Muscle layer of duodenum (tissue), 2 donors: ENCODE results near the gene USP46.

Experiments
- H3K27ac ChIP-seq: one replicate; pipeline ENCODE4 v1.7.0; 2013; ENCODE audit warnings: mild to moderate bottlenecking, low read length
- H3K27me3 ChIP-seq: one replicate; pipeline ENCODE4 v1.7.0; 2013; ENCODE audit warnings: low read depth, mild to moderate bottlenecking, control low read depth, low read length
- H3K36me3 ChIP-seq, 2 donors: one replicate each; pipeline ENCODE4 v1.7.0; 2013; ENCODE audit warnings: low read length in 2 of 2, control low read depth in 1 of 2, mild to moderate bottlenecking in 1 of 2; ENCODE audit not compliant: insufficient read depth in 2 of 2, control insufficient read depth in 1 of 2
- H3K4me1 ChIP-seq, 2 donors: one replicate each; pipeline ENCODE4 v1.7.0; 2013; ENCODE audit warnings: low read length in 2 of 2, mild to moderate bottlenecking in 2 of 2, control low read depth in 1 of 2, moderate library complexity in 1 of 2; ENCODE audit not compliant: insufficient read depth in 2 of 2, control insufficient read depth in 1 of 2
- H3K4me3 ChIP-seq, 2 donors: one replicate each; pipeline ENCODE4 v1.7.0; 2013; ENCODE audit warnings: low read length in 2 of 2, low read depth in 1 of 2, mild to moderate bottlenecking in 1 of 2
- H3K9me3 ChIP-seq, 2 donors: one replicate each; pipeline ENCODE4 v1.7.0; 2013; ENCODE audit warnings: low read length in 2 of 2, control low read depth in 1 of 2, mild to moderate bottlenecking in 1 of 2; ENCODE audit not compliant: control insufficient read depth in 1 of 2
- donor health status: healthy.

USP46 gene

DNA sequence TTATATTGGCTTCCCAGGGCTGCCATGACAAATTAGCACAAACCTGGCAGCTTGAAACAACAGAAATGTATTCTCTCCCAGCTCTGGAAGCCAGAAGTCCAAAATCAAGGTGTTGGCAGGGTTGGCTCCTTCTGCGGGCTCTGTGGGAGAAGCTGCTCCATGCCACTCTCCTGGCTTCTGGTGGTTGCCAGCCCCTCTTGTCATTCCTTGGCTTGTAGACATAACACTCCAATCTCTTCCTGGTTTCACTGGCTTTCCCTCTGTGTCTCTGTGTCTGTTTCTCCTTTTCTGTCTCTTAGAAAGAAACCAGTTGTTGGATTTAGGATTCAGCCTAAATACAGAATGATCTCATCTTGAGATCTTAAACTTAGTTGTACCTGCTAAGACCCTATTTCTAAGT lies 85.5 kb downstream of the USP46 start:
- Histone ChIP-seq H3K9me3 (no peaks in the 10 kb centered on the region), H3K27ac (no peak overlapping the region), H3K4me3 (no peak overlapping the region), H3K4me1 (peaks cover 0 to 5% of the 10 kb centered on the region in 2 donors), H3K27me3 (no peaks in the 10 kb centered on the region), H3K36me3 (no peaks in the 10 kb centered on the region)

DNA sequence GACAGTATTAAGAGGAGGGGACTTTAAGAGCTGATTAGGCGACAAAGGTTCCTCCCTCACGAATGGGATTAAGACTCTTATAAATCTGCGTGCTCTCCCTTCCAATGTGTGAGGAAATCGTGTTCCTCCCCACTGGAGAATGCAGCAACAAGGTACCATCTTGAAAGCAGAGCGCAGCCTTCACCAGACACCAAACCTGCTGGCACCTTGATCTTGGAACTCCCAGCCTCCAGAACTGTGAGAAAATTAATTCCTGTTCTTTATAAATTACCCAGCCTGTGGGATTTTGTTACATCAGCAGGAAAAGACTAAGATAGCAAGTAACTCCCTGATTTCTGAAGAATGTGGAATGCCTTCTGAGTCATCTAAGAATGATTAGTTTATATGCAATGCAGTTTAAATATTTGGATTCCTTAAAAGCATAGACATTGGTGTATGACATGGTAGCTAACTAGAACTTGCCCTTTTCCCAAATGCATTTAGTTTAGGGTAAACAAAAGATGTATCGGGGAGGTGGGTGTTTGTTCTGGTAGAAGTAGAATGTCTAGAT lies 86.1 kb downstream of the USP46 start:
- peaks cover 0 to 5% of the 10 kb centered on the region in 2 donors for H3K4me1 ChIP-seq
- H3K27ac ChIP-seq = no peak overlapping the region
- H3K36me3 ChIP-seq = no peaks in the 10 kb centered on the region
- H3K4me3 ChIP-seq = no peak overlapping the region
- H3K27me3 ChIP-seq = no peaks in the 10 kb centered on the region
- H3K9me3 ChIP-seq = no peaks in the 10 kb centered on the region

DNA sequence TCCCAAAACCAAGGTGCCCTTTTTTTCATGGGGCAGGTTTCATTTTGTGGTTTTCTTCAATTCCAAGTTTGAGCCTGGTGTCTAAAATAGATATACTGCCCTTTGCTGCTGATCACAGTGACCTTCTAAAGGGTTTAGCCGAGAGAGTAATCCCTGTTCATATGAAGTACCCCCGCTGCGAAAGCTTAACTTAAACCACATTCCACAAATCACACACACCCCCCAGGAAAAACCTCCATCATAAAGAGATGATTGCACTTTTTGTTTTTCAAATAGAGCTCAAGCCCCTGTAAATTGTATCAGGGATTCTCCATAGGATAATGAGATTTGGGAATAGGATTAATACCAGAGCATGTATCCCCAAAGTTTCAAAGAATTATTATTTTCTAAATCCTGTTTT lies 90.8 kb downstream of the USP46 start:
- Histone ChIP-seq H3K27me3 (no peaks in the 10 kb centered on the region), H3K27ac (no peak overlapping the region), H3K4me3 (no peak overlapping the region), H3K9me3 (no peaks in the 10 kb centered on the region), H3K36me3 (no peaks in the 10 kb centered on the region), H3K4me1 (peaks cover 0 to 2% of the 10 kb centered on the region in 2 donors)

DNA sequence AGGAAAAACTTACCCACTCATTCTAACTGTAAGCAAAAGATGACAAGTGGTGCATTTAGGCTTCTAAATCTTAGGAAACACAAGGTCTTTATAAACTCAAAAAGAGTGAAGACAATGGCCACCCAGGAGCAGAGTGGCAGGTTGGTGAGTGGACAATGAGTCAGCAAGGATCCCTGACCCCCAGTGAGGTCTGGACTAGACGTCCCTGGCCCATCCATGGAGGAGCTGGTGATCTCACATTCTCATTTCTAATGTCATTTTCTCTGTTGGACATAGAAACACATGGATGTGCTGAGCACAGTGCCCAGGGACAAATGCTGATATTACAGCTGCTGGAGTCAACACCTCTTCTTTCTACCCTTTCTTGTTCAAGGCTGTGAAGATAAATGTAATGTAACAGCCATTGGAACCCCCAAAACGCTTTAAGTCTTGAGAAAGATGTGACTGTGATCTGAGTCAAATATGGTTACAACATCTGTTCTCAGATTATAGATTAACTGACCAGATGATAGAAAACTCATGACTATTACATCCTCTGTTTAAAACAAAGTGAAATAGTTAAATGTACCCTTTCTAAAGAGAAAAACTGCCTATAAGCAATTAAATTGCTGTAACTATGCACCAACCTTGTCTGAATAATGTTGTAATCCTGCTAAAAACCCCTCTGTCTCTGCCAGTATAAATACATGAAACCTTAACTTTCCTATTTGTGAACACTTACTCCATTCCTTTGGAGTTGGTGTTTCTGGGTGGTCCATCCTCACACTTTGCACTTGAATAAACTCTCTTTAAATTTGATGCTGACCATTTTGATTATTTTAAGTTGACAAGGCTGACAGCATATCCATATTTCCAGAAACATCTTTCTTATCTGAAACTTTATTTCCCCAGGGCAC lies 92.7 kb downstream of the USP46 start:
- Histone ChIP-seq H3K36me3 (no peaks in the 10 kb centered on the region), H3K9me3 (no peaks in the 10 kb centered on the region), H3K27me3 (no peaks in the 10 kb centered on the region), H3K4me1 (no peaks in the 10 kb centered on the region), H3K4me3 (no peak overlapping the region), H3K27ac (no peak overlapping the region)

DNA sequence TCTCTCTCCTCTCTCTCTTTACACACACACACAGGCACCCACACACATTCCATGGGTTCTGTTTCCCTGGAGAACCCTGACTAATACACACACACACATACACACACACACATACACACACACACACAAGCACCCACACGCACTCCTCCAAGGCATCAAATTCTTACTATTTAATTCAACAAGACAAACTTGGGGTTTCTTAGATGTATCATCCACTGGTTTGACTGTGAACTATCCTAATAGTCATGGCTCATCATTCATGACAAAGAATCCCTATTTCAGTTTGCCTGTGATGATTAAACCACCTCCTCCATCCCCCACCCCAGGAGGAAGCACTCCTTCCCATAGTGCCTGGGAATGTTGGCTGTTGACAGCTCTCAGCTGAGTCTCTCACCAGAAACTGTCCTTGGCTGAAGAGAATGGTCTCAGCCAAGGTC lies 98.2 kb downstream of the USP46 start:
- no peak overlapping the region for H3K4me3 ChIP-seq
- H3K27me3 ChIP-seq = no peaks in the 10 kb centered on the region
- H3K9me3 ChIP-seq = no peaks in the 10 kb centered on the region
- H3K4me1 ChIP-seq = no peaks in the 10 kb centered on the region
- H3K36me3 ChIP-seq = no peaks in the 10 kb centered on the region
- no peak overlapping the region for H3K27ac ChIP-seq

DNA sequence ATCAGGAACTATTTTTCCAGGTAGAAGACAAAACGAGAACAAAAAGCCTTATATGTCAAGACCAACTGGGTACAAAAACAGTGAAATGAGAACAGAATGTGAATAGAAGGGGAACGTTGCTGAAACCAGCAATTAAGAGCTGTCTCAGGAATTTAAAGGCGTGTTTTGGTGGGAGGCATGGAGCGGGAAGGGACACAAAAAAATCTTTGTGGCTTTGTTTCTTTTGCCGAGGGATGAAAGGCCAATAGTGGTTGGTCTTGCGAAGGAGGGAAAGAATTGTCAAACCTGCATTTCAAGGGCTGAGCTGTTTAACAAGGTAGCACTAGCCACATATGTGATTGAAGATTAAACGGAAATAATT lies 103.8 kb downstream of the USP46 start:
- H3K27me3 ChIP-seq = no peaks in the 10 kb centered on the region
- H3K4me1 ChIP-seq = no peaks in the 10 kb centered on the region
- no peaks in the 10 kb centered on the region for H3K36me3 ChIP-seq
- no peak overlapping the region for H3K4me3 ChIP-seq
- no peaks in the 10 kb centered on the region for H3K9me3 ChIP-seq
- no peak overlapping the region for H3K27ac ChIP-seq

DNA sequence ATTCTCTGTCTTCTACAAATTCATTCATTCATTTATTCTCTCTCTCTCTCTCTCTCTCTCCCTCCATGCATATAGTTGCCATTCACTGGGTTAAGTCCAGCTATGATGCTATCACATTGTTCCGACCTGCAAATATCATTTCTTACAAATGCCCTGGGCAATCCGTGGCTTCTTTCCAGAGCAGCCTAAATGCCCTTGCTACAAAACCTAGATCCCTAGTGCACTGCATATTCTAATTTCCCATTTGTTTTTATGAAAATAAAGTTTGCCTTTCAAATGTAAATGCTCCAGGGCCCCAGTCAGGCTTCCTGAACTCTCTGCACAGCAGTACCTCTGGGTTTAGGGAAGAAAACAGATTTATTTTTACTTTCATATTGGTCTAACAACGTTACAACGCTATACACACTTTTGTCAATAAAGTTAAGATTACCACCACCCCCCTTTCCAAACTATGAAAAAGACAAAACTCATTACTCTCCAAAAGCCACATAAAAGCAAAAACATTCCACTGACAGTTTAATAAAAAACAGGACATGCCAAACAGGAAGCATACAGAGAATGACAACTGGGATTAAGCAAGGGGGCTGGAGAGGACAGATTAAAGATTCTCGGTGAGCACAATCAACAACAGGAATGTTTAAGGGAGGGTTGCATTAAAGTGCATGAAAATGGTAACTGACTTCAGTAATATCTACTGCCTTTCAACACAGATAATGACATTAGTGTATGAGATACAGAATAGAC lies 104.3 kb downstream of the USP46 start:
- H3K4me3 ChIP-seq = no peak overlapping the region
- H3K4me1 ChIP-seq = no peaks in the 10 kb centered on the region
- no peaks in the 10 kb centered on the region for H3K9me3 ChIP-seq
- no peak overlapping the region for H3K27ac ChIP-seq
- H3K36me3 ChIP-seq = no peaks in the 10 kb centered on the region
- no peaks in the 10 kb centered on the region for H3K27me3 ChIP-seq

DNA sequence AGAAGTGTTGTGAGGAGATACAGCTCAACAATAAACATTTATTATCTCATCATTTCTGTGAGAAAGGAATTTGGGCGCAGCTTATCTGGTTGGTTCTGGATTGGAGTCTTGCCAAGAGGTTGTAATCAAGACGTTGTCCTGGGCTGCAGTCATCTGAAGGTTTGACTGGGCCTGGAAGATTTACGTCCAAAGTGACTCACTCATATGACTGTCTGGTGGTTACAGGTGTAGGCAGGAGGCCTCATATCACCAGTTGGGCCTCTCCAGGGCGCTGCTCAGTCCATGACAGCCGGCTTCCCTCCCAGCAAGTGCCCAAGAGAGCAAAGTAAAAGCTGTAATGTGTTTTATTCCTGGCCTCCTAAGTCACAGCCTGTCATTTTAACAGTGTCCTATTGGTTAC lies 106.3 kb downstream of the USP46 start:
- Histone ChIP-seq H3K4me1 (no peaks in the 10 kb centered on the region), H3K27me3 (no peaks in the 10 kb centered on the region), H3K36me3 (no peaks in the 10 kb centered on the region), H3K4me3 (no peak overlapping the region), H3K9me3 (no peaks in the 10 kb centered on the region), H3K27ac (no peak overlapping the region)

DNA sequence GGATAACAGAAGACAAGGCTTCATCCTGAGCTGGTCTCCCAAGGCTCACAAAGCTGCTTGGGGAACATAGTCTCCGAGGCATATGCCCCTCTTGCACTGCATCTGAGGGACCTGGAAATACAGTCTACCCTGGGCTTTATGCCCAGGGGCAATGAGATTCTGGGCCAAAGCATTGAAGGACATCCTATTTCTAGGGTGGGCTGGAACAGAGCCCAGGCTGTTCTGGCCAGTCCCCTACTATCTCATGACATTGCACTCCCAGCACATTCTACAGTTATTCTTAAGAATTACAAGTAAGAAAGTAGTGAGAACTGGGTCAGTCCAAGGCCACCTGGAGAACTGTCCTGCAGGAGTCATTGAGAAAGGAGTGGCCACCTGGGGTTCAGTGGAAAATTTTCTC lies 107.6 kb downstream of the USP46 start:
- H3K36me3 ChIP-seq = no peaks in the 10 kb centered on the region
- H3K27ac ChIP-seq = no peak overlapping the region
- no peak overlapping the region for H3K4me3 ChIP-seq
- H3K4me1 ChIP-seq = no peaks in the 10 kb centered on the region
- no peaks in the 10 kb centered on the region for H3K27me3 ChIP-seq
- no peaks in the 10 kb centered on the region for H3K9me3 ChIP-seq

DNA sequence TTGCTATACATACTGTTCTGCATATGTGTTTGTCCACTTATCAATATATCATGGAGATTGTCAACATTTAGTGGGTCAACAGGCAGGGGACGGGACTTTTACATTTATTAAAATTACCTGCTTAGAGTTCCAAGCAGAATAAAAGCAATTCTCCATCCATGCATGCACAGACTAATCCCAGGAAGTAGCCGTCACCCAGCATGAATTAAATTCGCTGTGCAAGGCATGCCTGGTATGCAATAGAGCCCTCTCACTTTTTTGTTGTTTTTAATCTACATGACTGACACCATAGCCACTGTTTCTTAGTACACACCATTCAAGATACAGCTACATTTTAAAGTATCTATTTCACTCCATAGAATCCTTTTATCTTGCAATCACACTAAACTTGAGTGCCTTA lies 108.9 kb downstream of the USP46 start:
- Histone ChIP-seq H3K4me3 (no peak overlapping the region), H3K27ac (no peak overlapping the region), H3K36me3 (no peaks in the 10 kb centered on the region), H3K9me3 (no peaks in the 10 kb centered on the region), H3K4me1 (no peaks in the 10 kb centered on the region), H3K27me3 (no peaks in the 10 kb centered on the region)

DNA sequence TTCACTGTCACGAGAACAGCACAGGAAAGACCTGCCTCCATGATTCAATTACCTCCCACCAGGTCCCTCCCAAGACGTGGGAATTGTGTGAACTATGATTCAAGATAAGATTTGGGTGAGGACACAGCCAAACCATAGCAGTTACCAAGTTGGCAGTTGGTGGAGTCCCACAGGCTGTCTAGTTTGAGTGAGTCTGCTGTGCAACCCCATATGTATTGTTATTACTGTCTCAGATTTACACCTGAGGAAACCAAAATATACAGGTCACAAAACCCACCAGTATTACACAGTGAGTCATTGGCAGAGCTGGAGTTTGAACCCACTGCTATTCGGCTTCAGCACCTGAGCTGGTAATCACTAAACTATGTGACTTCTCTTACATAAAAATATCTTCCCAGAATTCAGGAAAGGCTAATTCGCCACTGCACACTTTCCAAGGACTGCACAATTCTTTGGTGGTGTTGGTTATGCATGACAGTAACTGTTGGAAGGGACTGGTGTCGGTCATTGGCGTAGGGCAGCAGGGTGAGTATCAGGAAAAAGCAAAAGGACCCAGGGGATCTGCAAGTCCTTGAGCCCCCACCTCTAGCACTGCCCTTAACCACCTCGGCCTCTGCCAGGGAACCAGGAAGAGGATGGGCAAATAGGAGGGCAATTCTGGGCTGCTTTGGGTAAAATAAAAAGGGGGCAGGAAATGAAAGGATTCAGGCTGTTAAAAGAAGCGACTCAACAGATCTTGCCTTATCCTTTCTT lies 110.1 kb downstream of the USP46 start:
- Histone ChIP-seq H3K9me3 (no peaks in the 10 kb centered on the region), H3K36me3 (no peaks in the 10 kb centered on the region), H3K27me3 (no peaks in the 10 kb centered on the region), H3K4me3 (no peak overlapping the region), H3K4me1 (no peaks in the 10 kb centered on the region), H3K27ac (no peak overlapping the region)
